GM19438 (cell line): ENCODE measurements around the gene SORCS2.

Experiments
- ATAC-seq: cut with Tn5 transposase; IDR thresholded peaks from one replicate; pipeline ENCODE4 v1.9.1; 2021; ENCODE audit warnings: low read depth; ENCODE audit not compliant: unreplicated experiment

Gene SORCS2

GRCh38 chr4:7610022-7610670 lies 417.8 kb downstream of the SORCS2 start:
- ATAC-seq = no peak

- no peak for ATAC-seq
Observed at GRCh38 chr4:7610841-7611240, 418.5 kb downstream of the SORCS2 start.

- no peak for ATAC-seq
Observed at GRCh38 chr4:7612311-7612897, 420.1 kb downstream of the SORCS2 start.

GRCh38 chr4:7614350-7614949 lies 422.1 kb downstream of the SORCS2 start:
- no peak for ATAC-seq

GRCh38 chr4:7616193-7616592 lies 423.9 kb downstream of the SORCS2 start:
- ATAC-seq = no peak

- ATAC-seq = no peak
Observed at GRCh38 chr4:7618361-7618760, 426.0 kb downstream of the SORCS2 start.

- no peak for ATAC-seq
Observed at GRCh38 chr4:7620086-7620813, 427.9 kb downstream of the SORCS2 start.

- ATAC-seq = no peak
Observed at GRCh38 chr4:7620814-7621176, 428.5 kb downstream of the SORCS2 start.

- no peak for ATAC-seq
Observed at GRCh38 chr4:7621252-7622035, 429.1 kb downstream of the SORCS2 start.

GRCh38 chr4:7622371-7622770 lies 430.0 kb downstream of the SORCS2 start:
- no peak for ATAC-seq

GRCh38 chr4:7623468-7623867 lies 431.1 kb downstream of the SORCS2 start:
- ATAC-seq = no peak

GRCh38 chr4:7624396-7624980 lies 432.1 kb downstream of the SORCS2 start:
- no peak for ATAC-seq

GRCh38 chr4:7625071-7625470 lies 432.7 kb downstream of the SORCS2 start:
- ATAC-seq = no peak

- ATAC-seq = no peak
Observed at GRCh38 chr4:7626531-7626930, 434.2 kb downstream of the SORCS2 start.

- ATAC-seq = no peak
Observed at GRCh38 chr4:7627251-7628250, 435.2 kb downstream of the SORCS2 start.

- no peak for ATAC-seq
Observed at GRCh38 chr4:7628432-7628831, 436.1 kb downstream of the SORCS2 start.

- ATAC-seq = no peak
Observed at GRCh38 chr4:7629501-7630254, 437.3 kb downstream of the SORCS2 start.

GRCh38 chr4:7630568-7631287 lies 438.4 kb downstream of the SORCS2 start:
- no peak for ATAC-seq
